GM21786 (cell line): ENCODE measurements around the gene FOXO3B.
"Not testable (repeated sequence)": the region's sequence is repeated elsewhere in the genome, so short reads cannot be mapped to it uniquely, and the experiment has no call there.

Experiments
- ATAC-seq: cut with Tn5 transposase; IDR thresholded peaks from one replicate; pipeline ENCODE4 v1.9.1; 2021; ENCODE audit not compliant: unreplicated experiment

The FOXO3B gene

GRCh38 chr17:18661924-18662624 lies 20.0 kb downstream of the FOXO3B start:
- not testable (repeated sequence) for ATAC-seq

GRCh38 chr17:18650094-18650493 lies 32.0 kb downstream of the FOXO3B start:
- ATAC-seq = not testable (repeated sequence)

- ATAC-seq = not testable (repeated sequence)
These were observed 37.8 kb downstream of the FOXO3B start, which contains the start of gene TBC1D28 for GRCh38 chr17:18644291-18644690. Gene TBC1D28 (minus strand): TSS chr17:18644391. CDS start chr17:18641352, 3,039 bp downstream.

GRCh38 chr17:18643124-18643523 lies 39.0 kb downstream of the FOXO3B start:
- not testable (repeated sequence) for ATAC-seq

- not testable (repeated sequence) for ATAC-seq
These were observed 43.8 kb downstream of the FOXO3B start for GRCh38 chr17:18638357-18638756.

- ATAC-seq = not testable (repeated sequence)
These were observed 45.9 kb downstream of the FOXO3B start for GRCh38 chr17:18636237-18636636.

- ATAC-seq = not testable (repeated sequence)
These were observed 46.3 kb downstream of the FOXO3B start for GRCh38 chr17:18635773-18636172.

- not testable (repeated sequence) for ATAC-seq
These were observed 47.4 kb downstream of the FOXO3B start for GRCh38 chr17:18634550-18635263.
